ENCODE data around the gene PLEK2. TPM values are rescaled to one million over a fixed set of nuclear protein-coding genes. Genes with fewer than 3 reads are reported as not detected.

PLEK2 gene
- total RNA-seq, 1 donor from 2014 or later, result not detected

Small RNA genes lying within 50 kb of the gene (microRNA-seq; reads per million reads assigned to microRNA genes)
- gene MIR5694 (ENCODE audit: borderline number of aligned reads), result not detected

Other genes starting within 250 kb of the PLEK2 start
- not detected for gene GARIN2, start 222.7 kb downstream of the PLEK2 start, total RNA-seq
- 16.2 TPM for gene PALS1, start 170.7 kb downstream of the PLEK2 start, total RNA-seq
- 155 TPM for gene ATP6V1D, start 52.4 kb downstream of the PLEK2 start, total RNA-seq
- 104 TPM for gene EIF2S1, start 51.8 kb downstream of the PLEK2 start, total RNA-seq
- gene TMEM229B, start 76.6 kb upstream of the PLEK2 start, total RNA-seq, result 2.2 TPM
- 5.5 TPM for gene PLEKHH1, start 121.1 kb upstream of the PLEK2 start, total RNA-seq
- gene PIGH, start 188.1 kb upstream of the PLEK2 start, total RNA-seq, result 11.2 TPM
- gene ARG2, start 207.8 kb upstream of the PLEK2 start, total RNA-seq, result 0.99 TPM

Data from left ventricle myocardium superior (tissue), 1 donor.